Loucy (cell line): ENCODE measurements around the gene NSD1.

ENCODE experiments used
- H2AFZ ChIP-seq: fragments of 200-600 bp; sonication (generic); 2 replicates; pipeline ENCODE4 v1.6.0; 2016; ENCODE audit warnings: antibody characterized with exemption, mild to moderate bottlenecking, low read length, moderate library complexity
- H3F3A ChIP-seq: fragments of 200-600 bp; 2 replicates; pipeline ENCODE4 v1.6.0; 2016; ENCODE audit warnings: antibody characterized with exemption, low read depth, mild to moderate bottlenecking
- H3K27me3 ChIP-seq: fragments of 200-600 bp; sonication (generic); 2 replicates; pipeline ENCODE4 v1.6.1; 2014; ENCODE audit warnings: low read length, mild to moderate bottlenecking; ENCODE audit not compliant: insufficient read depth, poor library complexity, severe bottlenecking
- H3K36me3 ChIP-seq: fragments of 200-600 bp; sonication (generic); 2 replicates; pipeline ENCODE4 v1.6.1; 2016; ENCODE audit warnings: low read length; ENCODE audit not compliant: insufficient read depth
- H3K4me1 ChIP-seq: fragments of 200-600 bp; sonication (generic); 2 replicates; pipeline ENCODE4 v1.5.1; 2014; ENCODE audit warnings: low read length, mild to moderate bottlenecking; ENCODE audit not compliant: insufficient read depth, poor library complexity, severe bottlenecking
- H3K4me2 ChIP-seq: fragments of 200-600 bp; sonication (generic); 2 replicates; pipeline ENCODE4 v1.6.0; 2014; ENCODE audit warnings: antibody characterized with exemption, low read length, low read depth, mild to moderate bottlenecking; ENCODE audit not compliant: poor library complexity, severe bottlenecking
- H3K4me3 ChIP-seq: fragments of 200-600 bp; sonication (generic); 2 replicates; pipeline ENCODE4 v1.5.1; 2014; ENCODE audit warnings: low read length, mild to moderate bottlenecking, mixed read lengths; ENCODE audit not compliant: poor library complexity, severe bottlenecking
- H3K79me2 ChIP-seq: fragments of 200-600 bp; sonication (generic); 2 replicates; pipeline ENCODE4 v1.6.1; 2014; ENCODE audit warnings: low read length; ENCODE audit not compliant: insufficient read depth
- H3K9ac ChIP-seq: fragments of 200-600 bp; sonication (generic); 2 replicates; pipeline ENCODE4 v1.6.0; 2014; ENCODE audit warnings: mild to moderate bottlenecking, low read depth, low read length, moderate library complexity; ENCODE audit not compliant: poor library complexity, severe bottlenecking
- H3K9me2 ChIP-seq: fragments of 200-600 bp; sonication (generic); replicated peaks from 2 replicates; pipeline ENCODE4 v1.6.1; 2016; ENCODE audit warnings: low read depth, low read length, mixed read lengths
- H3K9me3 ChIP-seq: fragments of 200-600 bp; sonication (generic); 2 replicates; pipeline ENCODE4 v1.6.1; 2014; ENCODE audit warnings: mild to moderate bottlenecking, antibody characterized with exemption, low read length, low read depth; ENCODE audit not compliant: insufficient read depth
- H4K20me1 ChIP-seq: fragments of 200-600 bp; sonication (generic); 2 replicates; pipeline ENCODE4 v1.6.0; 2014; ENCODE audit warnings: antibody characterized with exemption, low read length, mild to moderate bottlenecking; ENCODE audit not compliant: insufficient read depth, poor library complexity, severe bottlenecking
- EZH2phosphoT487 ChIP-seq: fragments of 200-600 bp; IDR thresholded peaks from 2 replicates; pipeline ENCODE4 v1.6.1; 2018; ENCODE audit warnings: antibody characterized with exemption, mild to moderate bottlenecking, moderate library complexity, borderline replicate concordance
- TF ChIP-seq, protein P1 (sequence below): fragments of 200-600 bp; sonication (generic); conservative IDR thresholded peaks from 2 replicates; pipeline ENCODE4 v1.5.1; 2014; ENCODE audit warnings: mild to moderate bottlenecking, antibody characterized with exemption, low read length

Gene NSD1

DNA sequence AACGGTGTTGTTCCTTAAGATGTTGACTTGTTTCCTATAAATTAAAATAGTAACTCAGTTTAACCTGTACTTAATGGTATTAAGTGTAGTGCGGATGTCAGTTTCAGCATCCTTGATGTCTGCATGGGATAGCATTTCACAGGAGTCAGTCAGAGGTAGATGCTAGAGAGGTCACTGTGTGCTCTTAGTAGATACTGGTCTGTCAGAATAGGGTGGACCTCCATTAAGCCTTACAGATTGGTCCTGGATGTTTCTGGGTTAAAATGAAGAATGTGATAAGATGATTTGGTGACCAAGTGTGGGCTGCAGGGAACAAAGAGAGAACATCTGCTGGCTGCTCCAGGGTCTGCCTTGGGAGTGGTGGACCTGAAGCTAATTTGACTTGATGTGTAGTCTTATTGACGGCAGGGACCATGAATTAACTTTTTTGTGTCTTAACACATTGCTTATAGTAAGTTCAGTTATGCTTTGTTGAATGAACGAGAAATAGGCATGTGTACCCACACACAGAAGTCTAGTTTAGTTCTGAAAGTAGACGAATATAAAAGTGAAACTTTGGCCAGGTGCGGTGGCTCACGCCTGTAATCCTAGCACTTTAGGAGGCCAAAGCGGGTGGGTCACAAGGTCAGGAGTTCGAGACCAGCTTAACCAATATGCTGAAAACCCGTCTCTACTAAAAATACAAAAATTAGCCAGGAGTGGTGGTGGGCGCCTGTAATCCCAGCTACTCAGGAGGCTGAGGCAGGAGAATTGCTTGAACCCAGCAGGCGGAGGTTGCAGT is 157.4 kb downstream of the NSD1 start:
- Histone ChIP-seq H3K79me2 (no peaks in the 10 kb centered on the region), H3K9ac (no peak overlapping the region), H3K4me2 (no peak overlapping the region), H3K4me1 (peaks cover 5% of the 10 kb centered on the region), H3K9me3 (no peaks in the 10 kb centered on the region), H3K36me3 (peaks cover 60% of the 10 kb centered on the region; the same call in 1 of the 2 replicates), H3K4me3 (no peak overlapping the region), H3F3A (no peaks in the 10 kb centered on the region), H3K27me3 (no peaks in the 10 kb centered on the region), H2AFZ (no peak overlapping the region), H4K20me1 (no peaks in the 10 kb centered on the region), H3K9me2 (no peaks in the 10 kb centered on the region)
- TF ChIP-seq, protein P1, sequence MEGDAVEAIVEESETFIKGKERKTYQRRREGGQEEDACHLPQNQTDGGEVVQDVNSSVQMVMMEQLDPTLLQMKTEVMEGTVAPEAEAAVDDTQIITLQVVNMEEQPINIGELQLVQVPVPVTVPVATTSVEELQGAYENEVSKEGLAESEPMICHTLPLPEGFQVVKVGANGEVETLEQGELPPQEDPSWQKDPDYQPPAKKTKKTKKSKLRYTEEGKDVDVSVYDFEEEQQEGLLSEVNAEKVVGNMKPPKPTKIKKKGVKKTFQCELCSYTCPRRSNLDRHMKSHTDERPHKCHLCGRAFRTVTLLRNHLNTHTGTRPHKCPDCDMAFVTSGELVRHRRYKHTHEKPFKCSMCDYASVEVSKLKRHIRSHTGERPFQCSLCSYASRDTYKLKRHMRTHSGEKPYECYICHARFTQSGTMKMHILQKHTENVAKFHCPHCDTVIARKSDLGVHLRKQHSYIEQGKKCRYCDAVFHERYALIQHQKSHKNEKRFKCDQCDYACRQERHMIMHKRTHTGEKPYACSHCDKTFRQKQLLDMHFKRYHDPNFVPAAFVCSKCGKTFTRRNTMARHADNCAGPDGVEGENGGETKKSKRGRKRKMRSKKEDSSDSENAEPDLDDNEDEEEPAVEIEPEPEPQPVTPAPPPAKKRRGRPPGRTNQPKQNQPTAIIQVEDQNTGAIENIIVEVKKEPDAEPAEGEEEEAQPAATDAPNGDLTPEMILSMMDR, result no peak
- no peak for TF ChIP-seq EZH2phosphoT487

DNA sequence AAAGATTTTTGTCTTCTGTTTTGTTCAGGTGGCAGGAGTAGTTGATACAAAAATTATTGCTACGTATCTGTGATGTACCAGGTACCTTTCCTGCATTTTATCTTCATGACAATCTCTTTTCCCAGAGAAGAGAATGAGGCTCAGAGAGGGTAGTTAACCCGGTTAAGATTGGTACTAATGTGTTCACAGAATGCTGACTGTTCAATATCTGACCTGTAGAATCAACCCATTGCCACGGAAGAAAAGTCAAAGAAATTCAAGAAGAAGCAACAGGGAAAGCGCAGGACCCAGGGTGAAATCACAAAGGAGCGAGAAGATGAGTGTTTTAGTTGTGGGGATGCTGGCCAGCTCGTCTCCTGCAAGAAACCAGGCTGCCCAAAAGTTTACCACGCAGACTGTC is 158.2 kb downstream of the NSD1 start:
- H3K9me2 ChIP-seq, result no peaks in the 10 kb centered on the region
- H3F3A ChIP-seq, result no peaks in the 10 kb centered on the region

DNA sequence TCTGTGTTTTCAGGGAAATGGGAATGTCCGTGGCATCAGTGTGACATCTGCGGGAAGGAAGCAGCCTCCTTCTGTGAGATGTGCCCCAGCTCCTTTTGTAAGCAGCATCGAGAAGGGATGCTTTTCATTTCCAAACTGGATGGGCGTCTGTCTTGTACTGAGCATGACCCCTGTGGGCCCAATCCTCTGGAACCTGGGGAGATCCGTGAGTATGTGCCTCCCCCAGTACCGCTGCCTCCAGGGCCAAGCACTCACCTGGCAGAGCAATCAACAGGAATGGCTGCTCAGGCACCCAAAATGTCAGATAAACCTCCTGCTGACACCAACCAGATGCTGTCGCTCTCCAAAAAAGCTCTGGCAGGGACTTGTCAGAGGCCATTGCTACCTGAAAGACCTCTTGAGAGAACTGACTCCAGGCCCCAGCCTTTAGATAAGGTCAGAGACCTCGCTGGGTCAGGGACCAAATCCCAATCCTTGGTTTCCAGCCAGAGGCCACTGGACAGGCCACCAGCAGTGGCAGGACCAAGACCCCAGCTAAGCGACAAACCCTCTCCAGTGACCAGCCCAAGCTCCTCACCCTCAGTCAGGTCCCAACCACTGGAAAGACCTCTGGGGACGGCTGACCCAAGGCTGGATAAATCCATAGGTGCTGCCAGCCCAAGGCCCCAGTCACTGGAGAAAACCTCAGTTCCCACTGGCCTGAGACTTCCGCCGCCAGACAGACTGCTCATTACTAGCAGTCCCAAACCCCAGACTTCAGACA is 160.4 kb downstream of the NSD1 start:
- Histone ChIP-seq H3K36me3 (peaks cover 48% of the 10 kb centered on the region; the same call in 1 of the 2 replicates), H3K9me3 (no peaks in the 10 kb centered on the region), H3F3A (no peaks in the 10 kb centered on the region), H3K4me3 (no peak overlapping the region), H3K79me2 (no peaks in the 10 kb centered on the region), H3K4me2 (no peak overlapping the region), H3K9ac (no peak overlapping the region), H4K20me1 (no peaks in the 10 kb centered on the region), H2AFZ (no peak overlapping the region), H3K4me1 (peaks cover 17% of the 10 kb centered on the region), H3K27me3 (no peaks in the 10 kb centered on the region), H3K9me2 (no peaks in the 10 kb centered on the region)
- TF ChIP-seq, protein P1, result no peak
- TF ChIP-seq EZH2phosphoT487, result no peak

More for the DNA sequence above, 158.2 kb downstream of the NSD1 start:
- Histone ChIP-seq H4K20me1 (no peaks in the 10 kb centered on the region), H3K79me2 (no peaks in the 10 kb centered on the region), H3K9ac (no peak overlapping the region), H3K4me1 (peaks cover 13% of the 10 kb centered on the region), H3K36me3 (peaks cover 59% of the 10 kb centered on the region; the same call in 1 of the 2 replicates), H2AFZ (no peak overlapping the region), H3K4me3 (no peak overlapping the region), H3K27me3 (no peaks in the 10 kb centered on the region), H3K9me3 (no peaks in the 10 kb centered on the region), H3K4me2 (no peak overlapping the region)
- TF ChIP-seq, protein P1, result no peak
- no peak for TF ChIP-seq EZH2phosphoT487
